ENCODE results near the gene ARMH1.

The ARMH1 gene

DNA sequence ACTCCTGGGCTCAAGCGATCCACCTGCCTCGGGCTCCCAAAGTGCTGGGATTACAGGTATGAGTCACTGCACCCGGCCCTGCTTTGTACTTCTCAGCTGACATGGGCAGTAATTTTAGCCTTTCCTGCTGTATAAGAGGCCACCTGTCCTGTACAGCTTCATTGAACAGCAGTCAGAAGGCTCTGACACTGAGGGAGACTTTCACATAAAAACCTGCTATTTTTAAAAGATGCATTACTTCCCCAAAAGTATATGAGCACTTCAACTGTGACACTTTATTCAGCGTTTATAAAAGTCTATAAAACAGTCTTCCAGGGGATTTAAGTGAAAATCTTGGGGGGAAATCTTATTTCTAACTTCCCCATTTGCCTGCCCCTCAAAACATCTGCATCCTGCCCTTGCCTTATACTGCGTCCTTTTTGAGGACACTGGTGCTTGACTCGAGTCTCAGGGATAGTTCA lies 38.8 kb downstream of the ARMH1 start:
- in situ Hi-C loops (cut with HindIII; ENCODE audit: low pct_unique_long_range_greater_than_20kb, low sequenced_read_pairs): no loop called here
- TF ChIP-seq JUND (IDR thresholded peaks at IDR 0.05; ENCODE audit: low read depth): no peak
- DNase-seq (ENCODE audit: low read depth in 1 of 2, low spot score in 1 of 2): no peak

DNA sequence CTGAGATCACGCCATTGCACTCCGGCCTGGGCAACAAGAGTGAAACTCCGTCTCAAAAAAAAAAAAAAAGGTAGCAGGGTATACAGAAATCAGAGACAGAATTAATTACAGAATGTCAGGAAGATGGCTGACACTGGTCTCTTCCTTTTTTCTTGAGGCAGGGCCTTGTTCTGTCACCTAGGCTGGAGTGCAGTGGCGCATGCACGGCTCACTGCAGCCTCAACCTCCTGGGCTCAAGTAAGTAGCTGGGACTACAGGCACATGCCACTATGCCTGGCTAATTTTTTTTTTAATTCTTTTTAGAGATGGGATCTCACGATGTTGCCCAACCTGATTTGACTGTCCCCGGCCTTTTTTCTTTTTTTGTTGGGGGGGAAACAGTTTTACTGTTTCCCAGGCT lies 40.0 kb downstream of the ARMH1 start:
- no peak for TF ChIP-seq JUND (IDR thresholded peaks at IDR 0.05; ENCODE audit: low read depth)
- no peak for DNase-seq (ENCODE audit: low read depth in 1 of 2, low spot score in 1 of 2)
- in situ Hi-C loops (cut with HindIII; ENCODE audit: low pct_unique_long_range_greater_than_20kb, low sequenced_read_pairs): no loop called here

DNA sequence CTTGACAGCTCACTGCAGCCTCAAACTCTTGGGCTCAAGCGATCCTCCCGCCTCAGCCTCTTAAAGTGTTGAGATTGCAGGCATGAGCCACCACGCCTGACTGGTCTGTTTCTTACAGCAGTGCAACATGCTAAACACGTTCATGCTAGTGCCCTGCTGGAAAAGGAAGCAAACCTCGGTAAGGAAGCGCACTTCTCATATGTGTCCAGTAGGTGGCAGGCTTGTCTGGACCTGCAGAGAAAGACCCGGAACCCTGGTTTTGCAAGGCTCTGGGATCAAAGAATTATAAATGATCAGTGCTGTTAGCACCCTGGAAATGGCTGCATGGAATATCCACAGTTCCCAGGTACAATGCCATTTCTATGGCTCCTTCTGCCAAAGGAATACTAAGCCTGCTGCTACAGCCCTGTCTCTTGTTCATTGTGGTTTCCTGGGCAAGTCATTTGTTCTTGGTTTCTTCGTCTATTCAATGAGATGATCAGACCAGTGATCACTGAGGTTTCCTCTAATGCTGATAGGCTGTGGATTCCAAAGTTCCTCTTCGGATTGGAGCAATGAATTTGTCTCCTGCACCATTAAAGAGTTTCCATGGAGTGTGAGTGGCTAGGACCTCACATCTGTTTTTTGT lies 40.5 kb downstream of the ARMH1 start:
- in situ Hi-C loops (cut with HindIII; ENCODE audit: low pct_unique_long_range_greater_than_20kb, low sequenced_read_pairs): no loop called here
- peak; percentile 62 to 84 for DNase-seq (ENCODE audit: low read depth in 1 of 2, low spot score in 1 of 2)
- TF ChIP-seq JUND (IDR thresholded peaks at IDR 0.05; ENCODE audit: low read depth): no peak

DNA sequence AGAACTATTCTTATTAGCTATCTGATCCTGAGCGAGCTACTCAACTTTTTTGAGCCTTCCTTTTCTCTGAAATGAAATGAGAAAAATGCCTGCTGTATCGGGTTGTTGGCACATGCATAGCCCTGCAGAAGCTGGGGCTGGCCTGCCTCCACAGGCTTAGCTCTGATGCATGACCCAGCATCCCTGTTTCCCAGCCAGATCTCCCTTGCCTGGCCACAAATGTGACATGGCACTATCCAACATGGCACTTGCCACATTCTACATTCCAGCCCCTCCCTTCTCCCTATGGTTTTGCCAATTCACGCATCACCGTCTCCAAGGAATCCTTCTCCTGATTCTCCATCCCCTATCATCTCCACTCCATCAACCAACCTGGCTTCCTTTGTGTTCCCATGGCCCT lies 42.6 kb downstream of the ARMH1 start:
- no peak for DNase-seq (ENCODE audit: low read depth in 1 of 2, low spot score in 1 of 2)
- no peak for TF ChIP-seq JUND (IDR thresholded peaks at IDR 0.05; ENCODE audit: low read depth)
- in situ Hi-C loops (cut with HindIII; ENCODE audit: low pct_unique_long_range_greater_than_20kb, low sequenced_read_pairs): no loop called here

DNA sequence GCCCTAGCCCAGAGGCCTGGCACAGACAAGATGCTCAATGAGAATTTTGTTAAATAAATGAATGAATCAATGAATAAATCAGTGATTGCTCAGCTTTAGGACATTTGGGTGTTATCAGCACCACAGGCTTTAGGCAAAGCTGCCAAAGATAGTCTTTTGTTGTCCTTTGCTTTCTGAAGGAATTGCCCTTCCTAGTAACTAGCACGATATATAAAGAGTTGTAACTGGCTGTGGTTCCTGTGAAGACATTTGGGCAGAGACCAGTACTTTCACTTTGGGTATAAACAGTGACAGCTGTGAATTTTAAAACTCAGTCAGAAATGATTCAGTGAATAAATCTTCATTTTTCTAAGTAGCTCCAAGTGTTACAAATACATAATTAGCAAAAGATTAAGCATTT lies 43.1 kb downstream of the ARMH1 start:
- in situ Hi-C loops (cut with HindIII; ENCODE audit: low pct_unique_long_range_greater_than_20kb, low sequenced_read_pairs): no loop called here
- no peak for DNase-seq (ENCODE audit: low read depth in 1 of 2, low spot score in 1 of 2)
- no peak for TF ChIP-seq JUND (IDR thresholded peaks at IDR 0.05; ENCODE audit: low read depth)

DNA sequence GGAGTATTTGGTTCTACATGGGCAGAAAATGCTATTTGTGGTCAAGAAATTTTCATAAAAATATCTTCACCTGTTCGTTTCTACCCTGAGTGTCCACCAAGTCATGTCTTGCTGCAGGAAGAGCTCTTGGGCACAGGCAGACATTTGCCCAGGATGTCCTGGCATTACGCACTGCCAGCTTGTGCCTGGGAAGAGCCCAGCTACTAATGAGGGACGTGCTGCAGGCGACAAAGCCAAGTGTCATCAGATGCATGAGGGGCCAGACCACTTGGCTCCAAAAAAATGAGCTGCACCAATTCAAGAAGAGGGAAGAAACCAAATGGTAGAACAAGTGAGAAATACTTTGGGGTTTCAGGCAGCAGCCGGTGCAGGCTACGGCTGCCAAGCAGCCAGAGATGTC lies 43.6 kb downstream of the ARMH1 start:
- in situ Hi-C loops (cut with HindIII; ENCODE audit: low pct_unique_long_range_greater_than_20kb, low sequenced_read_pairs): no loop called here
- no peak for DNase-seq (ENCODE audit: low read depth in 1 of 2, low spot score in 1 of 2)
- no peak for TF ChIP-seq JUND (IDR thresholded peaks at IDR 0.05; ENCODE audit: low read depth)

DNA sequence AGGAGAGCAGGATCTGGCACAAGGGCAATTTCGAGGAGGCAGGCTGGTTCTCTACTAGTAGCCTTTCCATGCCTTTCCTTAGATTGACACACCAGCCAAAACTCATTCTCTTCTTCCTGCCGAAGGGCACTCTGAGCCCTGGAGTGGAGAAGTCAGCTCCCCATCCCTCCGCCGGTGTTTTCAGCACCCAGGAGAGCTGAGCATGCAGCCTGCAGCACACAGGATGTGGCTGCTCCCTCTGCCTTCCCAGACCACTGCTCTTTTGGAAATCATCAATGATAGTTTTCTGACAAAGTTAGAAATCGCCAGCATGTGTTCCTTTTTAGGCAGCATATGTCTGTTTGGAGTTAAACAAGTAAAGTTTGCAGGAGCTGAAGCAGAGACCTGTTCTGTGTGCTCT lies 44.8 kb downstream of the ARMH1 start:
- in situ Hi-C loops (cut with HindIII; ENCODE audit: low pct_unique_long_range_greater_than_20kb, low sequenced_read_pairs): no loop called here
- no peak for TF ChIP-seq JUND (IDR thresholded peaks at IDR 0.05; ENCODE audit: low read depth)
- no peak for DNase-seq (ENCODE audit: low read depth in 1 of 2, low spot score in 1 of 2)

DNA sequence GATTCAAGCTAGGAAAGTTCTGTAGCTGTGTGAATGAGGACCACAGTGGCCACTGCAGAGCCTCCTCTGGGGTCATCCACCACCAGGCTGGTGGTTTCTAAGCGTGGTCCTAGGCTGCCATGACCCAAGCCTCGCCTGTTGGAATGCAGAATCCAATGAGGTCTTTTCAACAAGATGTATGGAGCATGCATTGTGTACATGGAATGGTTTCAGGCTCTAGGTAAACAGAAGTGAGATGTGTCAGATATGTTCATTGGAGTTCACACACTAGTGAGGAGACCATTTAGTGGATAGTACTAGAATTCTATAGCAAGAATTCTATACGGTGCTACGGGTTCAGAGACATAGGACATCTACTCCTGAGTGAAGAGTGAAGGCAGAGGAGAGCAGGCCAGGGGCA lies 45.8 kb downstream of the ARMH1 start:
- TF ChIP-seq JUND (IDR thresholded peaks at IDR 0.05; ENCODE audit: low read depth): no peak
- no peak for DNase-seq (ENCODE audit: low read depth in 1 of 2, low spot score in 1 of 2)
- in situ Hi-C loops (cut with HindIII; ENCODE audit: low pct_unique_long_range_greater_than_20kb, low sequenced_read_pairs): no loop called here

DNA sequence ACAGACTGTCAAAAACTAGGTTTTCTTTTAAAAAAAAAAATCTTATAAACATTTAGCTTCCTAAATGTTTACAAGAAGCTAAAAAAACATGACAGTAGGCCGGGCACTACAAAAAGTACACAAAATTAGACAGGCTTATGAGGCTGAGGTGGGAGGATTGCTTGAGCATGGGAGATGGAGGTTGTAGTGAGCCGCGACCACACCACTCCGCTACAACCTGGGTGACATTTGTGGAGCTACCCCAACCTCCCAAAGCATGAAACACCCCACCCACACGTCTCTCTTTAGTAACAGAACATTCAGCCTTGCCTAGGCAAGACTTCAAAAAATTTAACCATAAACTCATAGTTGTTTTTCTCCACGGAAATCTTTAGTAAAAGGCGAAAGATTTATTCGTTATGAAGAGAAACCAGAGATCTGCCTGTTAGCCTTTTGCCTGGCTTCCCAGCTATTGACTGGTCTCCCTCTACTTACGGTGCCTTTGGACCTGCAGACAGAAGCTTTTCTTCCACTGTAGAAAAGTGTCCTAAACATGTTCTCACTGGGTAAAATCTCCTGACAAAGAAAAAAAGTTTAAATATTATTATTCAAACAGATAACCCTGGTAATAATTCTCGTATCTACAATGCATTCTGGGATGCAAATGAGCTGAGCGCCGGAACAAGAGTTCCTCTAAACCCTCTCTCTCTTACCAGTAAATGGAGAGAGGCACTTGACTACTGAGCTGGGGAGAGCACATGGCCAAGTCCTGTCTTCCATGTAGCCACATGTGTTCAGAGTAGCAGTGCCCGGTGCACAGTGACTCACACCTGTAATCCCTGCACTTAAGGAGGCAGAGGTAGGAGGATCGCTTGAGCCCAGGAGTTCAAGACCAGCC lies 47.2 kb downstream of the ARMH1 start:
- peak; percentile 67; the same call in 1 of the 2 replicates for TF ChIP-seq JUND (IDR thresholded peaks at IDR 0.05; ENCODE audit: low read depth)
- peak; percentile 54 to 97 for DNase-seq (ENCODE audit: low read depth in 1 of 2, low spot score in 1 of 2)
- in situ Hi-C loops (cut with HindIII; ENCODE audit: low pct_unique_long_range_greater_than_20kb, low sequenced_read_pairs): no loop called here

DNA sequence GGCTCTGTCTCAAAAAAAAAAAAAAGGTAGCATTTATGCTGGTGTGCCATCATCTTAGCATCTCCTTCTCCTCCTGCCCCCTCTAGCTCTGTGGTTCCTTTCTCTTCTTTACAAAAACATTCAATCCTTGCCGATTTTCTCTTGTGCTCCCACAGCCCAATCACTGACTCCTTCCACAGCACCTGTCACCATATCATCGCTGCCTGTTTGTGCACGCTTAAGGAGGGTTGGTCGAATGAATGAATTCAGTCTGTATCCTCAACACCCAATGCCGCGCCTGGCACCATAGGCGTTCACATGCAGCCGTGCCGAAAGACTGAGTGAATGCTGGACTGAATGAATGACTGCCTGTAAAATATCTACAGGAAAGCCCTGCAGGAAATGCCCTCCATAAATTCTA lies 48.5 kb downstream of the ARMH1 start:
- in situ Hi-C loops (cut with HindIII; ENCODE audit: low pct_unique_long_range_greater_than_20kb, low sequenced_read_pairs): no loop called here
- TF ChIP-seq JUND (IDR thresholded peaks at IDR 0.05; ENCODE audit: low read depth): no peak

DNA sequence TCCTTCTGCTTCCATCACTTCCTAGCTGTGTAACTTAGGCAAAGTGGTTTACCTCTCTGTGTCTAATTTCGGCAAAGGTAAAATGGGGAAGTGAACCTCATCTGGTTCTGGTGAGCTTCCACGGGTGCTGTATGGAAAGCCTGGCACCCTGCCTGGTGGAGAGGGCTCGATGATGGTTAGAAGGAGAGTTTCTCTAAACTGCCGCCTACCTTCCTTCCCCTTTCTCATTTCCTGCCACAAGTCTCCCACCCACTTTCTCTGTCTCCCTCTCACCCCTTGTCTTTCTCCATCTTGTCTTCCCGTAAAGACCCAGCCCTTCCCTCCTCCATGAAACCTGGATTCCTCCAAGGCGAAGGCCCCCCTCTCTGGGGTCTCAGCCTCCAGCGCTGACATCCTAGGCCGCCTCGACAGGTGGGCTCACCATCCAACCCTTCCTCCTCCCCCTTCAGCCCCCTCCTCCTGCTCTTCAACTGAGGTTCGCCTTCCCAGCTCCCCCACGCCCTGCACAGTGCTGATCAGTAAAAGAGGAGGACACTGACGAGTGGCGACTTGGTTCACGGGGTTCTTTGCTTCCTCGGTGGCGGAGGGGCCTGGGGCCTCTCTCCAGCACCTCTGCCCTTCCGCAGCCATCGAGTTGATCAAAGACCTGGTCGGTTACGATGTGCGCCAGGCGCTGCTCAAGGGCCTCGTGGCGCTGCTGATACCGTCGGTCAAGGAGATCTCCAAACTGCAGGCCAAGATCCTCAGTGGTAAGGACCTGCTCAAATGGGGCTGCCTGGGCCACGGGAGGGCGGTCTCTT lies 49.2 kb downstream of the ARMH1 start:
- no peak for TF ChIP-seq JUND (IDR thresholded peaks at IDR 0.05; ENCODE audit: low read depth)
- in situ Hi-C loops (cut with HindIII; ENCODE audit: low pct_unique_long_range_greater_than_20kb, low sequenced_read_pairs): no loop called here
- DNase-seq (ENCODE audit: low read depth in 1 of 2, low spot score in 1 of 2): no peak

More for the DNA sequence above, 48.5 kb downstream of the ARMH1 start:
- DNase-seq (ENCODE audit: low read depth in 1 of 2, low spot score in 1 of 2): no peak

DNA sequence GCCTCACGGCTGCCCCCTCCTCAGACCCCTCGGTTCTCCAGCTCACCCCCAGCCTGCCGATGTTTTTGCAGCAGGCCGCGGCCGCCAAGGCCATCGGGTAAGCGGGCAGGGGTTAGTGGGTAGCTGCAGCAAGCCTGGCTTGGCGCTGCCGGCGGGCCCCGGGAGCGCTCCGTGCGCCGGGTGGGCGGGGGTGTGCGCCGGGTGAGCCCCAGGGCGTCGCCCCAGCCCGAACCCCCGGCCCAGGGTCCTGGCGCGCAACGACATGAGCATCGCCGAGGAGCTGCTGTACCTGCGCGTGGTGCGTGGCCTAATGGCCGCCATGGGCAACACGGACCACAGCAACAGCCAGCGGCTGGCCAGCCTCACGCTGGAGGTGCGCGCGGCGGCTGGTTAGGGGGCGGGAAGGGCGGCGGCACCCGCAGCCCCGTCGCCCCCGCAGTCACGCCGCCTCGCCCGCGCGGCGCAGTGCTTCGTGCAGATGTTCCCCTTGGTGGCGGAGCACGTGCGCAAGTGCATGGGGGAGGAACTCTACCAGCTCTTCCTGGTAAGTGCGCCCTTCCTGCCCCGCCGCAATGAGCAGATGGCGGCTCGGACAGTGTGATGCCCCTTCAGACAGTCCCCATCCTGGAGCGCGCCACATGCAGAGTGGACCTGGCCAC lies 49.9 kb downstream of the ARMH1 start:
- no peak for DNase-seq (ENCODE audit: low read depth in 1 of 2, low spot score in 1 of 2)
- TF ChIP-seq JUND (IDR thresholded peaks at IDR 0.05; ENCODE audit: low read depth): no peak
- in situ Hi-C loops (cut with HindIII; ENCODE audit: low pct_unique_long_range_greater_than_20kb, low sequenced_read_pairs): no loop called here
